SK-N-SH (cell line): Measurements from ENCODE around the gene MFSD11. TPM values are rescaled to one million over a fixed set of nuclear protein-coding genes. Genes with fewer than 3 reads are reported as not detected.

ENCODE experiments used
- CTCF ChIA-PET: fragments of 300-600, 350-600 bp; formaldehyde crosslinking; extraction: SDS; loops from one replicate; lab custom pipeline; 2021; lab: Yijun Ruan, JAX
- POLR2A ChIA-PET: fragments of 350-600 bp; sonication (Branson Sonifier 250); formaldehyde crosslinking; extraction: SDS; loops from one replicate; lab custom pipeline; 2020; ENCODE audit warnings: antibody characterized with exemption, inconsistent platforms; lab: Yijun Ruan, JAX
- DNase-seq: peaks from one replicate; pipeline ENCODE4 v3.0.0; 2012
- H2AFZ ChIP-seq: fragments of 200-600 bp; sonication (generic); 2 replicates; pipeline ENCODE4 v1.8.1; 2016; ENCODE audit warnings: antibody characterized with exemption, mild to moderate bottlenecking, low read depth
- H3F3A ChIP-seq: fragments of 200-600 bp; sonication (generic); replicated peaks from 2 replicates; pipeline ENCODE3; 2016; ENCODE audit warnings: antibody characterized with exemption, mild to moderate bottlenecking; ENCODE audit not compliant: insufficient read depth
- H3K27ac ChIP-seq, 2 experiments: fragments of 200-500 bp in 1 of 2; fragments of 200-600 bp in 1 of 2; sonication (Bioruptor generic) in 1 of 2; sonication (generic), shearing (Covaris generic) in 1 of 2; 2 replicates each; pipeline versions ENCODE4 v1.5.1 to v1.6.1; 2014 to 2016; ENCODE audit warnings: low read depth in 2 of 2, inconsistent platforms in 1 of 2, low read length in 1 of 2, mild to moderate bottlenecking in 1 of 2, mixed read lengths in 1 of 2
- H3K27me3 ChIP-seq: fragments of 200-600 bp; sonication (generic), shearing (Covaris generic); 2 replicates; pipeline ENCODE4 v1.6.1; 2016; ENCODE audit warnings: mixed run types; ENCODE audit not compliant: insufficient read depth
- H3K36me3 ChIP-seq, 2 experiments: fragments of 200-500 bp in 1 of 2; fragments of 200-600 bp in 1 of 2; sonication (Bioruptor generic) in 1 of 2; sonication (generic) in 1 of 2; replicated peaks in 1 of 2; 2 replicates each; pipeline versions ENCODE3 to v1.5.1; 2014 to 2016; ENCODE audit warnings: low read length in 1 of 2, mild to moderate bottlenecking in 1 of 2; ENCODE audit not compliant: insufficient read depth in 2 of 2, control insufficient read depth in 1 of 2
- H3K4me1 ChIP-seq, 2 experiments: fragments of 200-500 bp in 1 of 2; fragments of 200-600 bp in 1 of 2; sonication (Bioruptor generic) in 1 of 2; sonication (generic), shearing (Covaris generic) in 1 of 2; 2 replicates each; pipeline versions ENCODE4 v1.5.1 to v1.6.1; 2014 to 2016; ENCODE audit warnings: low read depth in 1 of 2, low read length in 1 of 2, mixed run types in 1 of 2; ENCODE audit not compliant: insufficient read depth in 2 of 2, control insufficient read depth in 1 of 2
- H3K4me2 ChIP-seq: fragments of 200-600 bp; sonication (generic), shearing (Covaris generic); 2 replicates; pipeline ENCODE4 v1.6.1; 2017; ENCODE audit warnings: mixed run types
- H3K4me3 ChIP-seq, 2 experiments: fragments of 200-500 bp in 1 of 2; fragments of 200-600 bp in 1 of 2; sonication (Bioruptor generic) in 1 of 2; sonication (generic), shearing (Covaris generic) in 1 of 2; 2 replicates each; pipeline versions ENCODE4 v1.5.1 to v1.8.1; 2014 to 2016; ENCODE audit warnings: low read depth in 2 of 2, inconsistent platforms in 1 of 2, low read length in 1 of 2, mild to moderate bottlenecking in 1 of 2, mixed read lengths in 1 of 2, moderate library complexity in 1 of 2
- H3K79me2 ChIP-seq: fragments of 200-600 bp; sonication (generic); 2 replicates; pipeline ENCODE4 v1.8.1; 2017; ENCODE audit warnings: mild to moderate bottlenecking; ENCODE audit not compliant: insufficient read depth
- H3K9ac ChIP-seq: fragments of 200-600 bp; sonication (generic); 2 replicates; pipeline ENCODE4 v1.6.1; 2017; ENCODE audit warnings: mixed run types
- H3K9me2 ChIP-seq: fragments of 200-600 bp; sonication (generic); 2 replicates; pipeline ENCODE4 v1.6.1; 2017; ENCODE audit warnings: mixed run types
- H3K9me3 ChIP-seq: fragments of 200-600 bp; sonication (generic); 2 replicates; pipeline ENCODE4 v1.6.1; 2017; ENCODE audit warnings: mixed run types, mild to moderate bottlenecking, moderate library complexity
- H4K20me1 ChIP-seq: fragments of 200-600 bp; sonication (generic); 2 replicates; pipeline ENCODE4 v1.6.1; 2017; ENCODE audit warnings: mild to moderate bottlenecking, mixed run types; ENCODE audit not compliant: insufficient read depth
- CHD2 ChIP-seq: fragments of 150-350 bp; IDR thresholded peaks from 2 replicates; pipeline ENCODE4 v1.6.1; 2018; ENCODE audit warnings: low read length; ENCODE audit not compliant: partially characterized antibody
- CTCF ChIP-seq: fragments of 200-600 bp; sonication (generic); IDR thresholded peaks from 2 replicates; pipeline ENCODE4 v1.6.1; 2017; ENCODE audit warnings: antibody characterized with exemption, mild to moderate bottlenecking, moderate library complexity
- EP300 ChIP-seq, 2 experiments: IDR thresholded peaks; 2 replicates each; pipeline versions ENCODE4 v1.4.0 to v1.6.1; 2012; ENCODE audit warnings: borderline replicate concordance in 1 of 2, low read depth in 1 of 2, low read length in 1 of 2
- FOSL2 ChIP-seq: IDR thresholded peaks from 2 replicates; pipeline ENCODE4 v1.4.0; 2012; ENCODE audit warnings: low read depth, mild to moderate bottlenecking, moderate library complexity, borderline replicate concordance
- FOXJ3 ChIP-seq: sonication (generic); formaldehyde crosslinking; IDR thresholded peaks from 2 replicates; pipeline ENCODE4 v1.5.1; 2020; ENCODE audit warnings: mild to moderate bottlenecking, missing genetic modification reagents
- FOXM1 ChIP-seq: IDR thresholded peaks from 2 replicates; pipeline ENCODE4 v1.4.0; 2012; ENCODE audit warnings: low read depth, mild to moderate bottlenecking
- GATA2 ChIP-seq: sonication (generic); formaldehyde crosslinking; IDR thresholded peaks from 2 replicates; pipeline ENCODE4 v1.5.0; 2020; ENCODE audit warnings: mild to moderate bottlenecking, missing genetic modification reagents
- JUND ChIP-seq: IDR thresholded peaks from 2 replicates; pipeline ENCODE4 v1.4.0; 2012
- MXI1 ChIP-seq: IDR thresholded peaks from 2 replicates; pipeline ENCODE4 v1.6.1; 2012; ENCODE audit warnings: mild to moderate bottlenecking, low read depth, low read length, improper control_type of control experiment
- NFIC ChIP-seq: IDR thresholded peaks from 2 replicates; pipeline ENCODE4 v1.4.0; 2012; ENCODE audit warnings: borderline replicate concordance
- NRF1 ChIP-seq: IDR thresholded peaks from 2 replicates; pipeline ENCODE4 v1.6.1; 2012; ENCODE audit warnings: low read depth, mild to moderate bottlenecking, low read length
- PBX3 ChIP-seq: IDR thresholded peaks from 2 replicates; pipeline ENCODE4; 2012
- POLR2AphosphoS5 ChIP-seq: IDR thresholded peaks from 2 replicates; pipeline ENCODE4 v1.6.1; 2012; ENCODE audit warnings: low read depth, low read length
- RAD21 ChIP-seq: IDR thresholded peaks from 2 replicates; pipeline ENCODE4 v1.6.1; 2012; ENCODE audit warnings: mild to moderate bottlenecking, low read length
- REST ChIP-seq: IDR thresholded peaks from 2 replicates; pipeline ENCODE4 v1.6.1; 2012; ENCODE audit warnings: mild to moderate bottlenecking, low read depth, low read length, moderate library complexity
- RXRA ChIP-seq: IDR thresholded peaks from 2 replicates; pipeline ENCODE4 v1.4.0; 2012; ENCODE audit warnings: low read depth, mild to moderate bottlenecking, borderline replicate concordance
- TAF1 ChIP-seq: IDR thresholded peaks from 2 replicates; pipeline ENCODE4 v1.6.1; 2012; ENCODE audit warnings: low read depth, mild to moderate bottlenecking, low read length, moderate library complexity, borderline replicate concordance
- TCF12 ChIP-seq: IDR thresholded peaks from 2 replicates; pipeline ENCODE4 v1.4.0; 2012
- WGBS: methylation state at CpG from one replicate; pipeline ENCODE4 v1.1.6; 2017; ENCODE audit warnings: low lambda C conversion rate; 5-methylcytosine and 5-hydroxymethylcytosine counted together
- polyA plus RNA-seq, 3 experiments: library from polyadenylated mRNA; depleted of rRNA; stranded (reverse); fragments of >200 nt; gene quantifications; 2 replicates each; pipeline ENCODE4 v1.2.3, GENCODE V29; 2012

The MFSD11 gene
- polyA plus RNA-seq, 1 of the 3 experiments (the other 2 are of a cell fraction): 22.7 TPM

GRCh38 chr17:76723812-76724211, 14.1 kb upstream of the MFSD11 start:
- peaks cover 18% of the 10 kb centered on the region; the same call in 1 of the 2 replicates for H4K20me1 ChIP-seq
- H3K36me3 ChIP-seq: peaks cover 43 to 60% of the 10 kb centered on the region in 2 experiments
- CTCF ChIA-PET: interaction anchor here (0.8 to 5.9 kb wide), 6 partner anchors 8 to 333 kb away, joined by 3 to 75 read pairs (median 9); no protein-coding TSS in a partner anchor
- no peak overlapping the region for H3K27ac ChIP-seq
- H3K4me2 ChIP-seq: peak overlapping the region; percentile 80; the same call in 1 of the 2 replicates
- H3K27me3 ChIP-seq: no peaks in the 10 kb centered on the region
- TF ChIP-seq GATA2 (CRISPR knock-in tag) (no peak), FOXM1 (no peak), FOXJ3 (no peak), JUND (no peak), CTCF (no peak), RXRA (no peak), REST (no peak), TAF1 (no peak), POLR2AphosphoS5 (no peak), NRF1 (no peak), EP300 (IDR thresholded peaks at IDR 0.05; ENCODE audit: borderline replicate concordance in 1 of 2, low read depth in 1 of 2, low read length in 1 of 2) (no peak), TCF12 (no peak), MXI1 (no peak), FOSL2 (no peak), CHD2 (no peak), PBX3 (no peak), RAD21 (no peak), NFIC (no peak)
- H3K4me1 ChIP-seq: peaks cover 13 to 14% of the 10 kb centered on the region in 2 experiments; a peak in 3 of 4 replicates
- no peak overlapping the region for H3K4me3 ChIP-seq
- peaks cover 18% of the 10 kb centered on the region for H3F3A ChIP-seq
- WGBS: 96% methylated on average over 9 of the region's 9 CpGs
- POLR2A ChIA-PET: interaction anchor here (1.5 kb wide), 1 partner anchor 13 kb away, joined by 3 read pairs; the partner anchor contains the start of gene MXRA7
- no peak overlapping the region for H3K9ac ChIP-seq
- no peak overlapping the region for H2AFZ ChIP-seq
- H3K9me2 ChIP-seq: no peaks in the 10 kb centered on the region
- no peaks in the 10 kb centered on the region for H3K9me3 ChIP-seq
- peaks cover 82% of the 10 kb centered on the region for H3K79me2 ChIP-seq
- no peak for DNase-seq
